Smooth muscle cell (in vitro differentiated cells): ENCODE data around the gene CDNF. TPM values are rescaled to one million over a fixed set of nuclear protein-coding genes. Genes with fewer than 3 reads are reported as not detected.

Source experiments
- DNase-seq: peaks from one replicate; lab custom pipeline; 2025; ENCODE audit not compliant: unreplicated experiment; lab: John Stamatoyannopoulos, UW
- H2AFZ ChIP-seq: fragments of 200-600 bp; sonication (generic); 2 replicates; pipeline ENCODE4 v1.6.0; 2016; ENCODE audit warnings: antibody characterized with exemption, low read depth, mild to moderate bottlenecking
- H3F3A ChIP-seq: fragments of 200-600 bp; sonication (generic); 2 replicates; pipeline ENCODE4 v1.6.0; 2017; ENCODE audit warnings: antibody characterized with exemption, low read depth
- H3K27ac ChIP-seq: fragments of 200-600 bp; sonication (generic); 2 replicates; pipeline ENCODE4 v1.5.1; 2016; ENCODE audit warnings: low read depth, mild to moderate bottlenecking
- H3K27me3 ChIP-seq: fragments of 200-600 bp; sonication (generic); 2 replicates; pipeline ENCODE4 v1.6.1; 2016; ENCODE audit warnings: low read depth, mild to moderate bottlenecking
- H3K36me3 ChIP-seq: fragments of 200-600 bp; sonication (generic); 2 replicates; pipeline ENCODE4 v1.5.1; 2016; ENCODE audit warnings: low read depth
- H3K4me1 ChIP-seq: fragments of 200-600 bp; sonication (generic); 2 replicates; pipeline ENCODE4 v1.5.1; 2016; ENCODE audit warnings: low read depth
- H3K4me2 ChIP-seq: fragments of 200-600 bp; sonication (generic); 2 replicates; pipeline ENCODE4 v1.6.0; 2016; ENCODE audit warnings: mild to moderate bottlenecking
- H3K4me3 ChIP-seq: fragments of 200-600 bp; sonication (generic); 2 replicates; pipeline ENCODE4 v1.5.1; 2016; ENCODE audit warnings: mild to moderate bottlenecking
- H3K79me2 ChIP-seq: fragments of 200-600 bp; sonication (generic); 2 replicates; pipeline ENCODE4 v1.6.0; 2016; ENCODE audit warnings: low read depth, mild to moderate bottlenecking
- H3K9ac ChIP-seq: fragments of 200-600 bp; sonication (generic); 2 replicates; pipeline ENCODE4 v1.6.0; 2016; ENCODE audit warnings: low read depth
- H3K9me3 ChIP-seq: fragments of 200-600 bp; sonication (generic); replicated peaks from 2 replicates; pipeline ENCODE4 v1.5.1; 2016; ENCODE audit warnings: low read depth
- H4K20me1 ChIP-seq: fragments of 200-600 bp; sonication (generic); 2 replicates; pipeline ENCODE4 v1.6.0; 2016; ENCODE audit warnings: low read depth
- CTCF ChIP-seq: fragments of 200-600 bp; sonication (generic); IDR thresholded peaks from 2 replicates; pipeline ENCODE4 v1.5.1; 2017; ENCODE audit warnings: borderline replicate concordance, mild to moderate bottlenecking, antibody characterized with exemption; ENCODE audit not compliant: insufficient read depth, poor library complexity, severe bottlenecking
- WGBS: methylation state at CpG from one replicate; pipeline ENCODE4 v1.1.7; 2016; ENCODE audit warnings: low lambda C conversion rate; 5-methylcytosine and 5-hydroxymethylcytosine counted together
- polyA plus RNA-seq: library from polyadenylated mRNA; unstranded; fragments of >200 nt; fragmentation: Nextera tagmentation; extraction: Ambion mirVana; gene quantifications from 2 replicates; pipeline ENCODE4 v1.2.1, GENCODE V29; 2016
- total RNA-seq: library from RNA; depleted of rRNA; stranded (reverse); fragments of >200 nt; gene quantifications from 2 replicates; pipeline ENCODE4 v1.2.3, GENCODE V29; 2014

Gene CDNF
- total and polyA plus RNA-seq, 2 experiments from 2014 or later = 0.63 to 4.1 TPM

- Histone ChIP-seq H3K4me3 (no peak overlapping the region), H3K27me3 (no peaks in the 10 kb centered on the region), H3K4me1 (no peaks in the 10 kb centered on the region), H3F3A (no peaks in the 10 kb centered on the region), H3K9me3 (no peaks in the 10 kb centered on the region), H2AFZ (no peak overlapping the region), H3K36me3 (no peaks in the 10 kb centered on the region), H3K4me2 (no peak overlapping the region), H3K9ac (no peak overlapping the region), H4K20me1 (no peaks in the 10 kb centered on the region), H3K79me2 (no peaks in the 10 kb centered on the region), H3K27ac (no peak overlapping the region)
- no peak for TF ChIP-seq CTCF
- DNase-seq = no peak
- 90% methylated on average over 5 of the region's 5 CpGs for WGBS
Observed at GRCh38 chr10:14787938-14788337, 49.9 kb downstream of the CDNF start.

- no peaks in the 10 kb centered on the region for H3K9me3 ChIP-seq
- no peaks in the 10 kb centered on the region for H4K20me1 ChIP-seq
- no peaks in the 10 kb centered on the region for H3K36me3 ChIP-seq
- no peaks in the 10 kb centered on the region for H3K27me3 ChIP-seq
- WGBS = 77% methylated on average over 5 of the region's 5 CpGs
- H3K27ac ChIP-seq = no peak overlapping the region
- no peak overlapping the region for H2AFZ ChIP-seq
- no peak overlapping the region for H3K4me2 ChIP-seq
- no peak overlapping the region for H3K9ac ChIP-seq
- DNase-seq = no peak
- no peaks in the 10 kb centered on the region for H3K4me1 ChIP-seq
- TF ChIP-seq CTCF = no peak
- H3F3A ChIP-seq = no peaks in the 10 kb centered on the region
- H3K4me3 ChIP-seq = no peak overlapping the region
- H3K79me2 ChIP-seq = no peaks in the 10 kb centered on the region
Observed at GRCh38 chr10:14784459-14785055, 53.3 kb downstream of the CDNF start.

- Histone ChIP-seq H3K79me2 (no peaks in the 10 kb centered on the region), H3K4me3 (no peak overlapping the region), H3K4me2 (no peak overlapping the region), H3F3A (no peaks in the 10 kb centered on the region), H3K4me1 (no peaks in the 10 kb centered on the region), H3K9ac (no peak overlapping the region), H3K27ac (no peak overlapping the region), H3K9me3 (no peaks in the 10 kb centered on the region), H3K27me3 (no peaks in the 10 kb centered on the region), H2AFZ (no peak overlapping the region), H4K20me1 (no peaks in the 10 kb centered on the region), H3K36me3 (no peaks in the 10 kb centered on the region)
- no peak for TF ChIP-seq CTCF
- DNase-seq = no peak
- WGBS = 69% methylated on average over 9 of the region's 9 CpGs
Observed at GRCh38 chr10:14782691-14783363, 55.0 kb downstream of the CDNF start.

- H3K4me1 ChIP-seq = no peaks in the 10 kb centered on the region
- H3K36me3 ChIP-seq = no peaks in the 10 kb centered on the region
- H3K4me2 ChIP-seq = no peak overlapping the region
- H3K9me3 ChIP-seq = no peaks in the 10 kb centered on the region
- no peak overlapping the region for H3K4me3 ChIP-seq
- H3K79me2 ChIP-seq = no peaks in the 10 kb centered on the region
- no peak overlapping the region for H3K27ac ChIP-seq
- no peak overlapping the region for H3K9ac ChIP-seq
- DNase-seq = no peak
- no peaks in the 10 kb centered on the region for H4K20me1 ChIP-seq
- H3K27me3 ChIP-seq = no peaks in the 10 kb centered on the region
- no peaks in the 10 kb centered on the region for H3F3A ChIP-seq
- no peak for TF ChIP-seq CTCF
- H2AFZ ChIP-seq = no peak overlapping the region
- WGBS = 85% methylated on average over 7 of the region's 7 CpGs
Observed at GRCh38 chr10:14781763-14782162, 56.1 kb downstream of the CDNF start.
